ENCODE measurements around the gene DMTF1. TPM values are rescaled to one million over a fixed set of nuclear protein-coding genes. Genes with fewer than 3 reads are reported as not detected.

The DMTF1 gene
- polyA plus RNA-seq, 2 of the 4 experiments (the other 2 are of a cell fraction), result 37.3 to 124 TPM

GRCh38 chr7:87179180-87179579 lies 26.9 kb downstream of the DMTF1 start (continued):
- no peak for TF ChIP-seq GATA3 (IDR thresholded peaks at IDR 0.05; ENCODE audit: borderline replicate concordance)
- no peak for TF ChIP-seq NR3C1 (IDR thresholded peaks at IDR 0.05)
- TF ChIP-seq MAZ (IDR thresholded peaks at IDR 0.05; ENCODE audit: borderline replicate concordance, low read depth, low read length), result no peak
- no peak for TF ChIP-seq HOXB13 (CRISPR knock-in tag; IDR thresholded peaks at IDR 0.05; ENCODE audit: low read depth)
- no peak for TF ChIP-seq KDM5A (IDR thresholded peaks at IDR 0.05)

GRCh38 chr7:87187120-87187519 lies 34.9 kb downstream of the DMTF1 start:
- no peak overlapping the region for H3K27ac ChIP-seq
- WGBS (ENCODE audit: missing lambda C conversion rate), result 92% methylated on average over 2 of the region's 2 CpGs
- DNase-seq (ENCODE audit: low read depth in 1 of 2, low spot score in 1 of 2), result no peak
- POLR2A ChIA-PET, result no interaction called here
- no peak for ATAC-seq
- TF ChIP-seq BHLHE40 (IDR thresholded peaks at IDR 0.05; ENCODE audit: low read depth, low read length), result no peak
- no peak for TF ChIP-seq RARB (CRISPR knock-in tag; IDR thresholded peaks at IDR 0.05)
- no peak for TF ChIP-seq USF2 (IDR thresholded peaks at IDR 0.05)
- TF ChIP-seq HDAC2 (IDR thresholded peaks at IDR 0.05), result no peak
- no peak for TF ChIP-seq ATOH8 (CRISPR knock-in tag; IDR thresholded peaks at IDR 0.05; ENCODE audit: low read depth)
- TF ChIP-seq TP53 (CRISPR knock-in tag; IDR thresholded peaks at IDR 0.05), result no peak
- H3K4me2 ChIP-seq, result no peak overlapping the region
- H3K9me3 ChIP-seq, result no peaks in the 10 kb centered on the region
- H3K4me1 ChIP-seq, result no peaks in the 10 kb centered on the region
- CTCF ChIA-PET, result no interaction called here
- no peak for FAIRE-seq
- no peak overlapping the region for H3K4me3 ChIP-seq

GRCh38 chr7:87188930-87189329 lies 36.7 kb downstream of the DMTF1 start:
- H3K4me1 ChIP-seq, result no peaks in the 10 kb centered on the region
- no peak overlapping the region for H3K27ac ChIP-seq
- FAIRE-seq, result no peak
- no peak for DNase-seq (ENCODE audit: low read depth in 1 of 2, low spot score in 1 of 2)
- H3K4me2 ChIP-seq, result no peak overlapping the region
- ChIA-PET CTCF (no interaction called here), POLR2A (no interaction called here)
- ATAC-seq, result no peak
- H3K9me3 ChIP-seq, result no peaks in the 10 kb centered on the region
- no peak overlapping the region for H3K4me3 ChIP-seq
- WGBS (ENCODE audit: missing lambda C conversion rate), result 92% methylated on average over 2 of the region's 2 CpGs
- TF ChIP-seq ZSCAN20 (CRISPR knock-in tag; IDR thresholded peaks at IDR 0.05) (no peak), PHF8 (IDR thresholded peaks at IDR 0.05; ENCODE audit: borderline replicate concordance, low read depth) (no peak), MAZ (IDR thresholded peaks at IDR 0.05; ENCODE audit: borderline replicate concordance, low read depth, low read length) (no peak), ZC3H11A (IDR thresholded peaks at IDR 0.05) (no peak), CBX2 (IDR thresholded peaks at IDR 0.05; ENCODE audit: borderline replicate concordance, low read depth) (no peak), JUN (IDR thresholded peaks at IDR 0.05) (no peak), BHLHE40 (IDR thresholded peaks at IDR 0.05; ENCODE audit: low read depth, low read length) (no peak), ESRRA (IDR thresholded peaks at IDR 0.05; ENCODE audit: borderline replicate concordance, low read length) (no peak), HEYL (CRISPR knock-in tag; IDR thresholded peaks at IDR 0.05) (no peak)

GRCh38 chr7:87190783-87191182 lies 38.5 kb downstream of the DMTF1 start:
- POLR2A ChIA-PET, result no interaction called here
- ATAC-seq (no peak), DNase-seq (ENCODE audit: low read depth in 1 of 2, low spot score in 1 of 2) (no peak), FAIRE-seq (no peak)
- no peak overlapping the region for H3K4me3 ChIP-seq
- no peak overlapping the region for H3K4me2 ChIP-seq
- CTCF ChIA-PET, result no interaction called here
- no peak overlapping the region for H3K27ac ChIP-seq
- H3K9me3 ChIP-seq, result no peaks in the 10 kb centered on the region
- TF ChIP-seq SREBF2 (IDR thresholded peaks at IDR 0.05), result no peak
- TF ChIP-seq HOXB5 (CRISPR knock-in tag; IDR thresholded peaks at IDR 0.05), result no peak
- TF ChIP-seq HOXA7 (CRISPR knock-in tag; IDR thresholded peaks at IDR 0.05), result no peak
- TF ChIP-seq E2F6 (IDR thresholded peaks at IDR 0.05; ENCODE audit: borderline replicate concordance, low read depth), result no peak
- no peak for TF ChIP-seq RFX5 (IDR thresholded peaks at IDR 0.05)
- H3K4me1 ChIP-seq, result no peaks in the 10 kb centered on the region
- 94% methylated on average over 3 of the region's 3 CpGs for WGBS (ENCODE audit: missing lambda C conversion rate)

Measured in A549 (cell line).